ENCODE data around the gene MTURN.
A peak's percentile ranks its signal among the peaks of the same experiment; 100 is the strongest.

MTURN gene

GRCh38 chr7:30119890-30120577 lies 14.8 kb upstream of the MTURN start:
- H3K36me3 Mint-ChIP-seq (ENCODE audit: low read depth), result peaks cover under 1% of the 10 kb centered on the region
- no peak overlapping the region for H3K4me3 Mint-ChIP-seq
- no peak overlapping the region for H3K27ac Mint-ChIP-seq

GRCh38 chr7:30133736-30134610 lies 813 bp upstream of the MTURN start:
- Mint-ChIP-seq H3K27me3 (ENCODE audit: low read depth) (peaks cover 3% of the 10 kb centered on the region), H3K9me3 (no peaks in the 10 kb centered on the region), H3K36me3 (ENCODE audit: low read depth) (peaks cover 8% of the 10 kb centered on the region), H3K4me1 (peaks cover 16% of the 10 kb centered on the region), H3K27ac (peak overlapping the region; percentile 32 to 79 (median 70)), H3K4me3 (peak overlapping the region; percentile 86 to 92 (median 86))
- no peak for TF ChIP-seq CTCF (IDR thresholded peaks at IDR 0.05; ENCODE audit: unreplicated experiment in 3 of 3)

More at GRCh38 chr7:30119890-30120577, 14.8 kb upstream of the MTURN start:
- TF ChIP-seq CTCF (IDR thresholded peaks at IDR 0.05; ENCODE audit: unreplicated experiment in 3 of 3), result no peak
- H3K4me1 Mint-ChIP-seq, result peaks cover 37% of the 10 kb centered on the region
- H3K9me3 Mint-ChIP-seq, result peaks cover under 1% of the 10 kb centered on the region
- no peaks in the 10 kb centered on the region for H3K27me3 Mint-ChIP-seq (ENCODE audit: low read depth)

- Mint-ChIP-seq H3K36me3 (ENCODE audit: low read depth) (no peaks in the 10 kb centered on the region), H3K4me3 (peak overlapping the region; percentile 87 to 99 (median 99))
- TF ChIP-seq CTCF (IDR thresholded peaks at IDR 0.05; ENCODE audit: unreplicated experiment in 3 of 3), result no peak
Measured at GRCh38 chr7:30135301-30136116, 723 bp downstream of the MTURN start.

GRCh38 chr7:30136117-30136731 lies 1.4 kb downstream of the MTURN start:
- H3K4me1 Mint-ChIP-seq, result peaks cover 21% of the 10 kb centered on the region
- H3K27ac Mint-ChIP-seq, result peak overlapping the region; percentile 60 to 84 (median 77)
- no peak for TF ChIP-seq CTCF (IDR thresholded peaks at IDR 0.05; ENCODE audit: unreplicated experiment in 3 of 3)
- peak overlapping the region; percentile 87 to 99 (median 99) for H3K4me3 Mint-ChIP-seq
- H3K27me3 Mint-ChIP-seq (ENCODE audit: low read depth), result peaks cover 3% of the 10 kb centered on the region
- no peaks in the 10 kb centered on the region for H3K36me3 Mint-ChIP-seq (ENCODE audit: low read depth)
- no peaks in the 10 kb centered on the region for H3K9me3 Mint-ChIP-seq

More at GRCh38 chr7:30135301-30136116, 723 bp downstream of the MTURN start:
- Mint-ChIP-seq H3K27me3 (ENCODE audit: low read depth) (peaks cover 3% of the 10 kb centered on the region), H3K4me1 (peaks cover 19% of the 10 kb centered on the region), H3K27ac (peak overlapping the region; percentile 60 to 84 (median 77)), H3K9me3 (no peaks in the 10 kb centered on the region)

GRCh38 chr7:30136743-30137485 lies 2.1 kb downstream of the MTURN start:
- Mint-ChIP-seq H3K27me3 (ENCODE audit: low read depth) (peaks cover 3% of the 10 kb centered on the region), H3K4me3 (peak overlapping the region; percentile 87 to 99 (median 99)), H3K9me3 (no peaks in the 10 kb centered on the region), H3K4me1 (peaks cover 21% of the 10 kb centered on the region), H3K36me3 (ENCODE audit: low read depth) (no peaks in the 10 kb centered on the region), H3K27ac (no peak overlapping the region)
- no peak for TF ChIP-seq CTCF (IDR thresholded peaks at IDR 0.05; ENCODE audit: unreplicated experiment in 3 of 3)

Measured in nephron (organoid).